ENCODE measurements around the gene CD34. TPM values are rescaled to one million over a fixed set of nuclear protein-coding genes. Genes with fewer than 3 reads are reported as not detected.
"Not testable (repeated sequence)": the region's sequence is repeated elsewhere in the genome, so short reads cannot be mapped to it uniquely, and the experiment has no call there.

Gene CD34
- total and polyA plus RNA-seq, 2 donors (not counting 1 experiment from before 2014, with no cell fraction given), result under 0.01 to 0.51 TPM

GRCh38 chr1:207878939-207879338, 32.0 kb downstream of the CD34 start:
- Histone ChIP-seq H3K4me2 (ENCODE audit: extremely low read depth, insufficient read depth, low read length) (no peak overlapping the region), H3K79me2 (ENCODE audit: control insufficient read depth, insufficient read depth, low read length) (no peaks in the 10 kb centered on the region), H3K27ac (ENCODE audit: insufficient read depth, low read length) (no peak overlapping the region), H3K4me1 (ENCODE audit: control insufficient read depth, extremely low read depth, insufficient read depth, low read length) (no peaks in the 10 kb centered on the region), H3K36me3 (ENCODE audit: control insufficient read depth, insufficient read depth, low read length) (no peaks in the 10 kb centered on the region), H3K9ac (ENCODE audit: insufficient read depth, low read length) (no peak overlapping the region), H3K4me3 (replicated peaks in 1 of 4; ENCODE audit: control extremely low read depth in 1 of 4, insufficient read depth in 1 of 4, low read depth in 3 of 4, low read length in 4 of 4) (no peak overlapping the region), H3K9me3 (ENCODE audit: control insufficient read depth, insufficient read depth, low read depth, low read length) (no peaks in the 10 kb centered on the region), H4K20me1 (ENCODE audit: control insufficient read depth, extremely low read depth, insufficient read depth, low read length) (no peaks in the 10 kb centered on the region), H3K27me3 (ENCODE audit: control insufficient read depth, insufficient read depth, low read length) (no peaks in the 10 kb centered on the region), H2AFZ (ENCODE audit: low read length) (no peak overlapping the region)
- no peak for DNase-seq (ENCODE audit: low read depth in 2 of 2)
- TF ChIP-seq CTCF (conservative IDR thresholded peaks at IDR 0.05 in 1 of 2, IDR thresholded peaks at IDR 0.05 in 1 of 2; ENCODE audit: low read depth in 1 of 2, low read length in 2 of 2), result no peak
- TF ChIP-seq EZH2 (IDR thresholded peaks at IDR 0.05; ENCODE audit: low read length, missing control alignments), result no peak

- not testable (repeated sequence) for H3K27ac ChIP-seq (ENCODE audit: insufficient read depth, low read length); H3K79me2 ChIP-seq (ENCODE audit: control insufficient read depth, insufficient read depth, low read length); H4K20me1 ChIP-seq (ENCODE audit: control insufficient read depth, extremely low read depth, insufficient read depth, low read length); H3K4me1 ChIP-seq (ENCODE audit: control insufficient read depth, extremely low read depth, insufficient read depth, low read length); H2AFZ ChIP-seq (ENCODE audit: low read length); DNase-seq (ENCODE audit: low read depth in 2 of 2); H3K4me2 ChIP-seq (ENCODE audit: extremely low read depth, insufficient read depth, low read length); H3K27me3 ChIP-seq (ENCODE audit: control insufficient read depth, insufficient read depth, low read length); H3K9me3 ChIP-seq (ENCODE audit: control insufficient read depth, insufficient read depth, low read depth, low read length); H3K36me3 ChIP-seq (ENCODE audit: control insufficient read depth, insufficient read depth, low read length); H3K4me3 ChIP-seq (replicated peaks in 1 of 4; ENCODE audit: control extremely low read depth in 1 of 4, insufficient read depth in 1 of 4, low read depth in 3 of 4, low read length in 4 of 4); H3K9ac ChIP-seq (ENCODE audit: insufficient read depth, low read length)
Observed at GRCh38 chr1:207877914-207878313, 33.0 kb downstream of the CD34 start.

- H3K4me1 ChIP-seq (ENCODE audit: control insufficient read depth, extremely low read depth, insufficient read depth, low read length), result no peaks in the 10 kb centered on the region
- H3K27ac ChIP-seq (ENCODE audit: insufficient read depth, low read length), result no peak overlapping the region
- no peaks in the 10 kb centered on the region for H3K9me3 ChIP-seq (ENCODE audit: control insufficient read depth, insufficient read depth, low read depth, low read length)
- H3K4me3 ChIP-seq (replicated peaks in 1 of 4; ENCODE audit: control extremely low read depth in 1 of 4, insufficient read depth in 1 of 4, low read depth in 3 of 4, low read length in 4 of 4), result no peak overlapping the region
- H3K27me3 ChIP-seq (ENCODE audit: control insufficient read depth, insufficient read depth, low read length), result no peaks in the 10 kb centered on the region
- H3K36me3 ChIP-seq (ENCODE audit: control insufficient read depth, insufficient read depth, low read length), result no peaks in the 10 kb centered on the region
- H2AFZ ChIP-seq (ENCODE audit: low read length), result no peak overlapping the region
- TF ChIP-seq EZH2 (IDR thresholded peaks at IDR 0.05; ENCODE audit: low read length, missing control alignments) (no peak), CTCF (conservative IDR thresholded peaks at IDR 0.05 in 1 of 2, IDR thresholded peaks at IDR 0.05 in 1 of 2; ENCODE audit: low read depth in 1 of 2, low read length in 2 of 2) (peak in 1 of 2 donors; percentile 21)
- no peaks in the 10 kb centered on the region for H4K20me1 ChIP-seq (ENCODE audit: control insufficient read depth, extremely low read depth, insufficient read depth, low read length)
- no peak for DNase-seq (ENCODE audit: low read depth in 2 of 2)
- no peak overlapping the region for H3K9ac ChIP-seq (ENCODE audit: insufficient read depth, low read length)
- no peak overlapping the region for H3K4me2 ChIP-seq (ENCODE audit: extremely low read depth, insufficient read depth, low read length)
- H3K79me2 ChIP-seq (ENCODE audit: control insufficient read depth, insufficient read depth, low read length), result no peaks in the 10 kb centered on the region
Observed at GRCh38 chr1:207876131-207876530, 34.8 kb downstream of the CD34 start.
